ENCODE results near the gene ALKBH5.

- TF ChIP-seq SMC3 (IDR thresholded peaks at IDR 0.05; ENCODE audit: low read depth, low read length) (no peak), CTCF (IDR thresholded peaks at IDR 0.05) (no peak), TAF1 (IDR thresholded peaks at IDR 0.05; ENCODE audit: borderline replicate concordance, low read depth, low read length) (no peak), MXI1 (IDR thresholded peaks at IDR 0.05; ENCODE audit: low read depth, low read length) (no peak), RXRA (IDR thresholded peaks at IDR 0.05; ENCODE audit: borderline replicate concordance, low read depth) (no peak), RFX5 (IDR thresholded peaks at IDR 0.05; ENCODE audit: low read length) (no peak), RAD21 (IDR thresholded peaks at IDR 0.05; ENCODE audit: low read length) (no peak), REST (IDR thresholded peaks at IDR 0.05; ENCODE audit: low read depth, low read length) (no peak), POLR2AphosphoS5 (IDR thresholded peaks at IDR 0.05; ENCODE audit: low read depth, low read length) (no peak), PBX3 (IDR thresholded peaks at IDR 0.05) (no peak), RCOR1 (IDR thresholded peaks at IDR 0.05; ENCODE audit: low read length) (no peak), TEAD4 (IDR thresholded peaks at IDR 0.05; ENCODE audit: borderline replicate concordance, insufficient read depth) (no peak)
Observed at GRCh38 chr17:18233803-18234518, 50.3 kb downstream of the ALKBH5 start.
